Activated B cell treated with CpG ODN at 0.5 μM for 24 hours (primary cell): Measurements from ENCODE around the gene GUCD1. TPM values are rescaled to one million over a fixed set of nuclear protein-coding genes. Genes with fewer than 3 reads are reported as not detected.

ENCODE experiments used
- ATAC-seq: fragments of 200-7000 bp; cut with Tn5 transposase; one replicate; pipeline ENCODE4 v1.10.0; 2021; ENCODE audit warnings: low read depth, mild to moderate bottlenecking, moderate library complexity
- CTCF ChIA-PET: fragments of 350-600 bp; sonication (Branson Sonifier 250); formaldehyde crosslinking; loops from one replicate; lab custom pipeline; 2021; ENCODE audit warnings: antibody characterized with exemption; lab: Charles Lee
- POLR2A ChIA-PET: fragments of 350-600 bp; sonication (Branson Sonifier 250); formaldehyde crosslinking; loops from one replicate; lab custom pipeline; 2021; ENCODE audit warnings: antibody characterized with exemption; lab: Charles Lee
- DNase-seq: peaks from one replicate; pipeline ENCODE4 v3.0.0; 2022
- H3K27ac Mint-ChIP-seq: one replicate; pipeline ENCODE4 v1.8.0; 2020; ENCODE audit warnings: mixed read lengths
- H3K27me3 Mint-ChIP-seq: one replicate; pipeline ENCODE4 v1.8.0; 2021; ENCODE audit warnings: mixed read lengths
- H3K36me3 Mint-ChIP-seq: one replicate; pipeline ENCODE4 v1.8.0; 2021; ENCODE audit warnings: low read depth, mixed read lengths
- H3K4me1 Mint-ChIP-seq: one replicate; pipeline ENCODE4 v1.8.0; 2021; ENCODE audit warnings: mixed read lengths
- H3K4me3 Mint-ChIP-seq: one replicate; pipeline ENCODE4 v1.8.0; 2020; ENCODE audit warnings: mild to moderate bottlenecking, mixed read lengths
- H3K9me3 Mint-ChIP-seq: one replicate; pipeline ENCODE4 v1.8.0; 2020; ENCODE audit warnings: mixed read lengths
- CTCF ChIP-seq: fragments of 200-600 bp; IDR thresholded peaks from one replicate; pipeline ENCODE4 v1.8.0; 2022; ENCODE audit warnings: antibody characterized with exemption, mild to moderate bottlenecking
- intact Hi-C: fragments of 100-400 bp; cut with micrococcal nuclease; formaldehyde crosslinking; loops from one replicate; pipeline ENCODE4 v1.15.1; 2024
- total RNA-seq: library from RNA; stranded (reverse); gene quantifications from 2 replicates; pipeline ENCODE4 v1.2.3, GENCODE V29; 2022

GUCD1 gene
- total RNA-seq, 1 donor from 2014 or later = 141 TPM

GRCh38 chr22:24513378-24514240, 41.3 kb downstream of the GUCD1 start:
- Mint-ChIP-seq H3K9me3 (no peaks in the 10 kb centered on the region), H3K4me1 (peaks cover 47% of the 10 kb centered on the region), H3K27ac (no peak overlapping the region), H3K4me3 (no peak overlapping the region), H3K27me3 (no peaks in the 10 kb centered on the region), H3K36me3 (no peaks in the 10 kb centered on the region)
- intact Hi-C loops = no loop called here
- DNase-seq (no peak), ATAC-seq (no peak)
- ChIA-PET POLR2A (no interaction called here), CTCF (interaction anchor here (2.3 kb wide), 1 partner anchor 11 kb away, joined by 9 read pairs; no protein-coding TSS in a partner anchor)
- no peak for TF ChIP-seq CTCF

GRCh38 chr22:24512043-24512442, 42.9 kb downstream of the GUCD1 start:
- peak overlapping the region; percentile 3 for H3K4me3 Mint-ChIP-seq
- ATAC-seq = peak; percentile 42
- H3K4me1 Mint-ChIP-seq = peaks cover 59% of the 10 kb centered on the region
- H3K9me3 Mint-ChIP-seq = no peaks in the 10 kb centered on the region
- ChIA-PET POLR2A (interaction anchor here (0.7 to 2.2 kb wide), 6 partner anchors 10 to 112 kb away, joined by 3 to 7 read pairs (median 4); partner anchors contain the start of gene ADORA2A), CTCF (interaction anchor here (1.0 to 2.5 kb wide), 3 partner anchors 9 to 89 kb away, joined by 4 to 12 read pairs (median 4); no protein-coding TSS in a partner anchor)
- no peaks in the 10 kb centered on the region for H3K36me3 Mint-ChIP-seq
- H3K27ac Mint-ChIP-seq = no peak overlapping the region
- intact Hi-C loops = loop anchor here (1.0 kb wide), 1 partner anchor 9 kb away; no protein-coding TSS in a partner anchor
- no peak for DNase-seq
- H3K27me3 Mint-ChIP-seq = no peaks in the 10 kb centered on the region
- TF ChIP-seq CTCF = no peak

- DNase-seq = no peak
- no peaks in the 10 kb centered on the region for H3K9me3 Mint-ChIP-seq
- no peaks in the 10 kb centered on the region for H3K36me3 Mint-ChIP-seq
- intact Hi-C loops = loop anchor here (1.0 to 2.0 kb wide), 2 partner anchors 8 to 76 kb away; no protein-coding TSS in a partner anchor
- CTCF ChIA-PET = interaction anchor here (0.6 to 2.5 kb wide), 4 partner anchors 8 to 86 kb away, joined by 3 to 12 read pairs (median 4); no protein-coding TSS in a partner anchor
- no peaks in the 10 kb centered on the region for H3K27me3 Mint-ChIP-seq
- H3K27ac Mint-ChIP-seq = peak overlapping the region; percentile 67
- ATAC-seq = peak; percentile 60
- no peak for TF ChIP-seq CTCF
- H3K4me1 Mint-ChIP-seq = peaks cover 61% of the 10 kb centered on the region
- H3K4me3 Mint-ChIP-seq = peak overlapping the region; percentile 45
- POLR2A ChIA-PET = interaction anchor here (0.7 to 2.2 kb wide), 8 partner anchors 11 to 85 kb away, joined by 3 to 7 read pairs (median 5); partner anchors contain the start of genes ADORA2A and GUCD1
These were observed 44.0 kb downstream of the GUCD1 start for GRCh38 chr22:24510637-24511625.

- TF ChIP-seq CTCF = no peak
- POLR2A ChIA-PET = interaction anchor here (1.2 kb wide), 1 partner anchor 84 kb away, joined by 3 read pairs; no protein-coding TSS in a partner anchor
- ATAC-seq (no peak), DNase-seq (no peak)
- H3K27ac Mint-ChIP-seq = peak overlapping the region; percentile 35
- intact Hi-C loops = no loop called here
- H3K4me1 Mint-ChIP-seq = peaks cover 64% of the 10 kb centered on the region
- no peak overlapping the region for H3K4me3 Mint-ChIP-seq
- H3K36me3 Mint-ChIP-seq = no peaks in the 10 kb centered on the region
- no peaks in the 10 kb centered on the region for H3K9me3 Mint-ChIP-seq
- CTCF ChIA-PET = interaction anchor here (1.2 to 1.9 kb wide), 4 partner anchors 14 to 85 kb away, joined by 4 to 7 read pairs (median 5); no protein-coding TSS in a partner anchor
- no peaks in the 10 kb centered on the region for H3K27me3 Mint-ChIP-seq
These were observed 47.2 kb downstream of the GUCD1 start for GRCh38 chr22:24507716-24508115.
